Esophagus muscularis mucosa (tissue), 3 donors: ENCODE measurements around the gene OR11G2.
"Not testable (repeated sequence)": the region's sequence is repeated elsewhere in the genome, so short reads cannot be mapped to it uniquely, and the experiment has no call there.

Experiments
- CTCF ChIP-seq, 3 experiments: fragments of 200-600 bp in 2 of 3; fragments of 450-650 bp in 1 of 3; sonication (generic) in 2 of 3; IDR thresholded peaks; one replicate each; pipeline ENCODE4 v1.5.1; 2017 to 2019; ENCODE audit warnings: antibody characterized with exemption in 3 of 3, mild to moderate bottlenecking in 2 of 3, moderate library complexity in 1 of 3
- POLR2A ChIP-seq: fragments of 450-650 bp; IDR thresholded peaks from one replicate; pipeline ENCODE4 v1.6.1; 2017; ENCODE audit warnings: antibody characterized with exemption, moderate library complexity, mild to moderate bottlenecking, low read depth
- POLR2AphosphoS5 ChIP-seq, 2 donors: sonication (generic); formaldehyde crosslinking; IDR thresholded peaks; one replicate each; pipeline ENCODE4 v1.6.1; 2017; ENCODE audit warnings: antibody characterized with exemption in 2 of 2

GRCh38 chr14:20174205-20174604, 16.5 kb upstream of the OR11G2 start:
- TF ChIP-seq CTCF (IDR thresholded peaks at IDR 0.05); POLR2A; POLR2AphosphoS5 (IDR thresholded peaks at IDR 0.05): not testable (repeated sequence)
